Brain microvascular endothelial cell (primary cell): Measurements from ENCODE around the gene MESP2.

Source experiments
- DNase-seq: peaks from one replicate; pipeline ENCODE4 v3.0.0-alpha.2; 2020
- H3K27ac ChIP-seq: fragments of 250-450 bp; sonication (Bioruptor Pico); 2 replicates; pipeline ENCODE4 v1.5.1; 2020; ENCODE audit warnings: mild to moderate bottlenecking, moderate library complexity
- H3K27me3 ChIP-seq: fragments of 250-450 bp; sonication (Bioruptor Pico); replicated peaks from 2 replicates; pipeline ENCODE4 v1.5.1; 2020; ENCODE audit warnings: mild to moderate bottlenecking
- H3K36me3 ChIP-seq: fragments of 250-450 bp; sonication (Bioruptor Pico); replicated peaks from 2 replicates; pipeline ENCODE4 v1.5.1; 2020; ENCODE audit warnings: mild to moderate bottlenecking
- H3K4me3 ChIP-seq: 2 replicates; pipeline ENCODE4 v1.5.1; 2011; ENCODE audit warnings: low read depth, mild to moderate bottlenecking, control low read depth, low read length, moderate library complexity
- CTCF ChIP-seq: IDR thresholded peaks from 2 replicates; pipeline ENCODE4 v1.5.1; 2011; ENCODE audit warnings: low read depth, mild to moderate bottlenecking, moderate library complexity, low read length, control low read depth, inconsistent platforms; ENCODE audit errors: missing control alignments
- in situ Hi-C: cut with HindIII; loops from 2 replicates; pipeline ENCODE4 v1.10.0; 2017; ENCODE audit warnings: low sequenced_read_pairs, low pct_ligation_motif_present

Gene MESP2

GRCh38 chr15:89797678-89798201, 21.6 kb downstream of the MESP2 start:
- no peaks in the 10 kb centered on the region for H3K27me3 ChIP-seq
- no peak for DNase-seq
- no peak overlapping the region for H3K27ac ChIP-seq
- H3K4me3 ChIP-seq = no peak overlapping the region
- peaks cover 56% of the 10 kb centered on the region for H3K36me3 ChIP-seq
- TF ChIP-seq CTCF = no peak
- in situ Hi-C loops = no loop called here

GRCh38 chr15:89799011-89799911, 23.1 kb downstream of the MESP2 start:
- H3K36me3 ChIP-seq = peaks cover 69% of the 10 kb centered on the region

DNA sequence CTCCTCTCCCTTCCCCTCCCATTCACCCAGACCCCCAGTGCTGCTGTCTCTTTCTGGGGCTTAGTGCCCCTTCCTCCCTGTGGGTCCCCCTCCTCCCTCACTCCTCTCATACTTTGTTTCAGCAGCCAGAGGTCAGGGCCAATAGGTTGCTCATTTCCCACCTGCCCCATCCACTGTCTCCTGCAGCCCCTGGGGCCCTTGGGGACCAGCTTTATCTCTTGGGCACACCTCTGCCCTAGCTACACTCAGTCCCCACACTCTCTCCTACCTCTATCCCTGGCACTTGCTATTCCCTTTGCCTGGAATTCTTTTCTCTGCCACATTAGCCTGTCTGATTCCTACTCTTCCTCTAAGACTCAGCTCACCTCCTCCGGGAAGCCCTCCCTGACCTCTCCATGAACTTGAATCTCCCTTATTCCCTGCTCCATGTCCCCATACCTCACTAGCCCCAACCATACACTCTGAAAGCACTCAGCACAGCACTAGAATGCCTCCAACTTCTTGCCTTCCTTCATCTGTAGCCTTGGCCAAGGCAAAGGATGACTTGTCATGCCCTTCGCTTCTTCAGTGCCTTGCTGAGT, 23.9 kb downstream of the MESP2 start:
- DNase-seq = no peak
- Histone ChIP-seq H3K36me3 (peaks cover 76% of the 10 kb centered on the region), H3K27ac (no peak overlapping the region), H3K4me3 (no peak overlapping the region), H3K27me3 (no peaks in the 10 kb centered on the region)
- no peak for TF ChIP-seq CTCF
- in situ Hi-C loops = no loop called here

More at GRCh38 chr15:89799011-89799911, 23.1 kb downstream of the MESP2 start:
- Histone ChIP-seq H3K27ac (no peak overlapping the region), H3K4me3 (no peak overlapping the region), H3K27me3 (no peaks in the 10 kb centered on the region)
- no peak for DNase-seq
- in situ Hi-C loops = no loop called here
- TF ChIP-seq CTCF = no peak

DNA sequence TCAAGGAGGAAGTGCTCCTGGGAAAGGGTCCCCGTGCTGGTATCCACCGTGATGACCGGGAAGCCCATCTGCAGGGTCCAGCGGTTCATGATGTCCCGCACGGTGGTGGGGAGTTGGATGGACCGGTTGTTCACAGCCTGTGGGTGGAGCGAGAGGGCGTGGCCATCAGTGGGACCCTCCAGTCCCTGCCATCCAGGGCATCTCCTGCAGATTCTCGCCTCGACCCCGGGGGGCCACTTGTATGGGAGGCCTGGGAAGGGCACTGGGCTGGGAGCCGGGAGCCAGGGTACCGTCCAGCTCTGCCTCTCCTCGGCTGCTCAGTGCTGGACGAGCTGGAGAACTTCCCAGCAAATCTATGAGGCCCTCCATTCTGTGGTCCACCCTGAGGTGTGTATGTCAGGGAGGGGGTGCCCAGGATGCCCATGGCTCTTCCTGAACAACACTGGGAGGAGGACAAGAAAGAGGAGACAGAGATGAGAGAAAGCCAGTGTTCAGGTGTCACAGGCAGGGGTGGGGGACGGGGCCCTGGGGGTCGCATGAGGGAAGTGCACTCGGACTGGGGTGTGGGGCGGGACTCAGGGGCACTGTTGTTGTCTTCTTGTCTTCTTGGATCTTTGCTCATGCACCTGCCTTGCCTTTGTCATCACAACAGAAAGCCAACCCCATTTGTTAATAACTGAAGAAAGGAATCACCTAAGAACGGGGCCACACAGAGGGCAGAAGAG, 25.5 kb downstream of the MESP2 start:
- no peak for DNase-seq
- Histone ChIP-seq H3K4me3 (no peak overlapping the region), H3K27ac (no peak overlapping the region), H3K27me3 (no peaks in the 10 kb centered on the region), H3K36me3 (peaks cover 92% of the 10 kb centered on the region)
- in situ Hi-C loops = no loop called here
- TF ChIP-seq CTCF = no peak

GRCh38 chr15:89802231-89802928, 26.2 kb downstream of the MESP2 start:
- Histone ChIP-seq H3K27ac (no peak overlapping the region), H3K27me3 (no peaks in the 10 kb centered on the region), H3K4me3 (no peak overlapping the region), H3K36me3 (peaks cover 85% of the 10 kb centered on the region)
- no peak for DNase-seq
- no peak for TF ChIP-seq CTCF
- in situ Hi-C loops = no loop called here
